Measurements from ENCODE around the gene HCRTR1. TPM values are rescaled to one million over a fixed set of nuclear protein-coding genes. Genes with fewer than 3 reads are reported as not detected.

Gene HCRTR1
- total RNA-seq, 4 donors from 2014 or later = 0.59 TPM; not detected in 3

DNA sequence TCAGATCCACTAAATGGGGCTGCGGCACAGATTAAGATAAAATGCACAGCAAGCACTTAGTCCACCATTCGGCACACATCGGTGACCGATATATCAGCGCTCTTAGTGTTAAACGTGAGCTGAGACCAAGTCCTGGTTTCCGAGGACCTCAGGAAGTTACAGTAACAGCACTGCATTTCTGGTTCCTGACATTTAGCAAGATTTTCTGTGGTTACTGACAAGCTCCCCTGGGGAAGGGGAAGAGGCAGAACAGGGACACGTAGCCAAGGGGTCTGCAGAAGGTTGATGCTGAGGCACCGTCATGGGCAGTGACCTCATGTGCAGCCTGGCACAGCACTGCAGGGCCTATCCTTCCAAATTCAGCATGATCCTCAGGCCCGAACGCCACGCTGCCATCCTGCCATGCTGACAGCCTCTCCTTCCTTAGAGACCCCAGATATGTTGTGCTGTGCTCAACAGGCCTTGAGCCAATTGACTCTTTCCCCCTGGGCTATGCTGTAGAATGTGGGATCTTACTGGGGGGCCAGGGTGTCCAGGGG, 40.6 kb downstream of the HCRTR1 start:
- ATAC-seq = no peak
- H3K9me3 ChIP-seq = no peaks in the 10 kb centered on the region
- no peak for TF ChIP-seq POLR2A (IDR thresholded peaks at IDR 0.05)
- TF ChIP-seq, protein P1, sequence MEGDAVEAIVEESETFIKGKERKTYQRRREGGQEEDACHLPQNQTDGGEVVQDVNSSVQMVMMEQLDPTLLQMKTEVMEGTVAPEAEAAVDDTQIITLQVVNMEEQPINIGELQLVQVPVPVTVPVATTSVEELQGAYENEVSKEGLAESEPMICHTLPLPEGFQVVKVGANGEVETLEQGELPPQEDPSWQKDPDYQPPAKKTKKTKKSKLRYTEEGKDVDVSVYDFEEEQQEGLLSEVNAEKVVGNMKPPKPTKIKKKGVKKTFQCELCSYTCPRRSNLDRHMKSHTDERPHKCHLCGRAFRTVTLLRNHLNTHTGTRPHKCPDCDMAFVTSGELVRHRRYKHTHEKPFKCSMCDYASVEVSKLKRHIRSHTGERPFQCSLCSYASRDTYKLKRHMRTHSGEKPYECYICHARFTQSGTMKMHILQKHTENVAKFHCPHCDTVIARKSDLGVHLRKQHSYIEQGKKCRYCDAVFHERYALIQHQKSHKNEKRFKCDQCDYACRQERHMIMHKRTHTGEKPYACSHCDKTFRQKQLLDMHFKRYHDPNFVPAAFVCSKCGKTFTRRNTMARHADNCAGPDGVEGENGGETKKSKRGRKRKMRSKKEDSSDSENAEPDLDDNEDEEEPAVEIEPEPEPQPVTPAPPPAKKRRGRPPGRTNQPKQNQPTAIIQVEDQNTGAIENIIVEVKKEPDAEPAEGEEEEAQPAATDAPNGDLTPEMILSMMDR (IDR thresholded peaks at IDR 0.05 in 4 of 5, conservative IDR thresholded peaks at IDR 0.05 in 1 of 5) = no peak
- H3K4me3 ChIP-seq = no peak overlapping the region
- no peak overlapping the region for H3K27ac ChIP-seq
- in situ Hi-C loops (cut with MboI; ENCODE audit: low sequenced_read_pairs in 4 of 4) (loop anchor here (25.0 kb wide), 1 partner anchor 304 kb away; no protein-coding TSS in a partner anchor), intact Hi-C loops (cut with DNase I; ENCODE audit: low total_unique reads) (no loop called here)
- DNase-seq = no peak
- H3K36me3 ChIP-seq = no peaks in the 10 kb centered on the region
- no peaks in the 10 kb centered on the region for H3K4me1 ChIP-seq
- no peaks in the 10 kb centered on the region for H3K27me3 ChIP-seq

DNA sequence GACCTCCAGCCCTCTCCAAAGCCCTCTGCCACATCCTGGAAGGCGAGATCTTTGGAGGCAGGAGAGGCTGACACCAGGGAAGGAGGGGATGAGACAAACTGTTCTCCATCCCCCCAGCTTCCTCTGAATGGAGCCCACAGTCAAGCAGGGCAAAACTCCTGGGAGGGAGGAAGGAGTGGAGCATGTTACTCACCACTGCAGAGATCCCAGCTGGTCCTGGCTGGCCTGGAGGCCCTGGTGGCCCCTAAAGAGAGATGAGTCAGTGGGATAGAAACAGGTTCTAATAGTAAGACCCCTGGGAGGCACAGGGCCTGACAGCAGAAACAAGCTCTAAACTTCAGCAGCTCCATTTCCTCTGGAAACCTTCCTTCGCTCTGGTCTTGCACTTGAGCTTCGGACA, 41.2 kb downstream of the HCRTR1 start:
- intact Hi-C loops (cut with DNase I; ENCODE audit: low total_unique reads) = no loop called here
- no peaks in the 10 kb centered on the region for H3K9me3 ChIP-seq
- TF ChIP-seq, protein P1 (IDR thresholded peaks at IDR 0.05 in 4 of 5, conservative IDR thresholded peaks at IDR 0.05 in 1 of 5) = no peak
- no peak for TF ChIP-seq POLR2A (IDR thresholded peaks at IDR 0.05)
- H3K27me3 ChIP-seq = no peaks in the 10 kb centered on the region
- DNase-seq (no peak), ATAC-seq (no peak)
- H3K4me1 ChIP-seq = no peaks in the 10 kb centered on the region
- in situ Hi-C loops (cut with MboI; ENCODE audit: low sequenced_read_pairs in 4 of 4) = loop anchor here (25.0 kb wide), 1 partner anchor 304 kb away; no protein-coding TSS in a partner anchor
- no peaks in the 10 kb centered on the region for H3K36me3 ChIP-seq
- no peak overlapping the region for H3K4me3 ChIP-seq
- H3K27ac ChIP-seq = no peak overlapping the region

GRCh38 chr1:31659889-31660288, 42.4 kb downstream of the HCRTR1 start:
- no peak for TF ChIP-seq POLR2A (IDR thresholded peaks at IDR 0.05)
- TF ChIP-seq, protein P1 (IDR thresholded peaks at IDR 0.05 in 4 of 5, conservative IDR thresholded peaks at IDR 0.05 in 1 of 5) = no peak
- no peaks in the 10 kb centered on the region for H3K9me3 ChIP-seq
- ATAC-seq (no peak), DNase-seq (no peak)
- H3K36me3 ChIP-seq = no peaks in the 10 kb centered on the region
- H3K4me1 ChIP-seq = no peaks in the 10 kb centered on the region
- intact Hi-C loops (cut with DNase I; ENCODE audit: low total_unique reads) = loop anchor here (5.0 kb wide), 1 partner anchor 302 kb away; no protein-coding TSS in a partner anchor
- no peak overlapping the region for H3K4me3 ChIP-seq
- H3K27ac ChIP-seq = no peak overlapping the region
- no peaks in the 10 kb centered on the region for H3K27me3 ChIP-seq
- in situ Hi-C loops (cut with MboI; ENCODE audit: low sequenced_read_pairs in 4 of 4) = loop anchor here (5.0 to 25.0 kb wide), 4 partner anchors 55 to 302 kb away; no protein-coding TSS in a partner anchor

DNA sequence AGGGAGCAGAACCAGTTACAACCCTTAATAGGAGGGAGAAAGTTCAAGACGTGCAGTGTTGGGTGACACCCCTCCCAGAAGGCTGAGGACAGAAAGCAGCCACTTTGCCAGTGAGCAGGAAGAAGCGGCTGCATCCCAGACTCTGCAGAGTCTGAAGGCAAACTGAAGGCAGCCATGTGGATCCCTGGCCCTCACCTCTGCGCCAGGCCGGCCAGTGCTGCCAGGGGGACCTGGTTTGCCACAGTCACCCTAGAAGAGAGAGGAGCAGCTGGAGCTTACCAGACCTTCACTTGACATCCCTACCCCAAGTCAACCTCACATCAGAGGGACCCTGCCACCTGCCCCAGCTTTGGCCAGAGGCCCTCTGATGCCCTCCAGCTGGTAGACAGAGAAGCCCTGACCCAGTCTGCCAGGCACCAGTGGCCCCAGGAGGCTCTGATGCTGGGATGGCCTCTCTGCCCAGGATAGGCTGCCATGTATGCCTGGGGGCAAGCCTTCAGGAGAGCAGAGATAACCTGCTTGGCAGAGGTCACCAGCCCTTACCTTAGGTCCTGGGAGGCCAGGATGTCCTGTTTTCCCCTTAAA, 43.5 kb downstream of the HCRTR1 start:
- H3K36me3 ChIP-seq = no peaks in the 10 kb centered on the region
- H3K4me1 ChIP-seq = no peaks in the 10 kb centered on the region
- no peaks in the 10 kb centered on the region for H3K27me3 ChIP-seq
- in situ Hi-C loops (cut with MboI; ENCODE audit: low sequenced_read_pairs in 4 of 4) (loop anchor here (5.0 to 25.0 kb wide), 4 partner anchors 54 to 301 kb away; no protein-coding TSS in a partner anchor), intact Hi-C loops (cut with DNase I; ENCODE audit: low total_unique reads) (loop anchor here (5.0 kb wide), 1 partner anchor 301 kb away; no protein-coding TSS in a partner anchor)
- ATAC-seq (no peak), DNase-seq (no peak)
- no peak overlapping the region for H3K4me3 ChIP-seq
- TF ChIP-seq, protein P1 (IDR thresholded peaks at IDR 0.05 in 4 of 5, conservative IDR thresholded peaks at IDR 0.05 in 1 of 5) = no peak
- no peak for TF ChIP-seq POLR2A (IDR thresholded peaks at IDR 0.05)
- no peaks in the 10 kb centered on the region for H3K9me3 ChIP-seq
- no peak overlapping the region for H3K27ac ChIP-seq
